Measurements from ENCODE around the gene RTL10.

The RTL10 gene

GRCh38 chr22:19808873-19809478 lies 45.7 kb downstream of the RTL10 start:
- no peak for DNase-seq (ENCODE audit: low spot score)

DNA sequence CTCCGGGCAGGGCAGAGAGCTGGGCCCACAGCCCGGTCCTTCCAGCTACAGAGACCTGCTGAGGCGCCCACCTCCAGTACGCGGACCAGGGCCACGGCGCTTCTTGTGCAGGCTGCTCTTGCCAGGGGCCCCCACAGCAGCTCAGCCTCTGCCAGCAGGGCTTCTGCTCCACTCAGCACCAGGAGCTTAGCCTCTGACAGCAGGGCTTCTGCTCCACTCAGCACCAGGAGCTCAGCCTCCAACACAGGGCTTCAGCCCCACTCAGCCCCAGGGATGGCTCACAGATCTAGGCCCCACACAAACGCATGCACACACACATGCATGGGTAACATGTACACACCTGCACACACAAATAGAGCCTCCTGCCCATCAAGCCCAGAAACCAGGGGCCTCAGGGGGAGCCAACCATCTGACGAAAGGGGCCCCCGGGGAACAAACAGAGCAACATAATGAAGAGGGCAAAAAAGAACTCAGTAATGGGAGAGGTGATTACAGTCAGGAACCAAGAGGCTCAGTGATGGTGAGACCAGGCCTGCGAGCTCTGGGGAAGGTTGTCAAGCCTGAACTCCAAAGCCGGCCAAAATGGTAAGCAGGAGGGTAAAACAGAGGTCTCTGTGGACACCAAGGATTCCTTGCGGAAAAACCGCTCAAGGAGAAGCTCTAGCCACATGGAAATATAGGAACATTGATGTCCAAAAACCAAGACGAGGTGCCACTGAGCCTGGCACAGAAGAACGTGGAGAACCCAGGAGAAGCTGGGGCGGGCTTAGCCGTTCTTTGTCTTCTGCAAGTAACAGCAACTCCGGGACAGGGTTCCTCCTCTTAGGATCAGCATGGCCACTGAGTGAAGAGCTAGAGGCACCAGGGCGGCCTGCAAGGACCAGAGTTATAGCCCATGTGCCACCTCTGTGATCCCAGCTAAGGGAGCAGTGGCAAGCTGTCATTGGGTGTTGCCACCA lies 46.5 kb downstream of the RTL10 start:
- DNase-seq (ENCODE audit: low spot score), result no peak

- DNase-seq (ENCODE audit: low spot score), result no peak
These were observed 47.3 kb downstream of the RTL10 start for GRCh38 chr22:19807161-19807913.

DNA sequence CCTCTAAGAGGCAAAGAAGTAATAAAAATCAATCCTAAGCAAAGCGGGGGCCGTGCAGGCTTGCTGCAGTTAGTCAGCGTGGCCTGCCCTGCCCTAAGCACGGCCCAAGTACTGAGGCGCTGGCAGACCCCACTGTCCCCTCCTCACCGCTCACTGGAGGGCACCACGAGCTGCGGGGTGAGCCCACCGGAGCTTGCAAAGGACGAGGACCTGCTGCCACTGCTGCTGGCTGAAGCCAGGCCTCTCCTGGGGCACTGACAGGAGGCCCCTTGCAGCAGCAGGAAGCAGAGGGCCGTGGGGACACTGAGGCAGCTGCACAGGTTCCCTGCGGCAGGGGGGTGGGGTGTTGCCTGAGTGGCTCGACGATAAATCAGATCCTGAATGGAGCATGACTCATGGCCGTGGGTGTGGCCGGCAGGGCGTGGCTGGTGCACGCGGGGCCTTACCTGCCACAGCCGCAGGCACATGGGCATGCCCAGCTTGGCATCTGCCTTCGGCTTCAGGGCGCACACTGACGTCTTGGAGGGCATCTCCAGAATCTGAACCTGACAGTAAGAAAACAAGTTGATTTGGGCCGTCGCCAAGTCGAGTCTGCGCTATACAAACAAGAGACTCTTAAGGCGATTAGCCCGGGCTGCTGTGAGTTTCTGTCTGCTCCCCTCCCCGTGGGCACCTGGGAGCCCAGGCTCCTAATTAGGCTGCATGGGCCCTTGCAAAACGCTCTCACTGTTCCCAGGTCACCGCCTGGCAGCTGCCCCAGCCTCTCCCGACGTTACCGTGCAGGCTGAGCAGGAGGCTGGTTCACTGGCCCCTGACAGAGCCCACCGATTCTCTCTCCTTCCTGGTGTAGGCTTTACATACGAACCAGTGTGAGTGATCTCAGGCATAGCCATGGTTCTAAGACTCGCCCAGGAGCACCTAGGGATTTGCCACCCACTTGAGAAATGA lies 48.2 kb downstream of the RTL10 start:
- no peak for DNase-seq (ENCODE audit: low spot score)

- no peak for DNase-seq (ENCODE audit: low spot score)
These were observed 48.9 kb downstream of the RTL10 start for GRCh38 chr22:19805821-19806212.
